ENCODE measurements around the gene ANGPTL7. TPM values are rescaled to one million over a fixed set of nuclear protein-coding genes. Genes with fewer than 3 reads are reported as not detected.

ANGPTL7 gene
- total RNA-seq, 4 donors from 2014 or later, result 2.9 to 11.9 (median 6.2) TPM; not detected in 1

- TF ChIP-seq, protein P1, sequence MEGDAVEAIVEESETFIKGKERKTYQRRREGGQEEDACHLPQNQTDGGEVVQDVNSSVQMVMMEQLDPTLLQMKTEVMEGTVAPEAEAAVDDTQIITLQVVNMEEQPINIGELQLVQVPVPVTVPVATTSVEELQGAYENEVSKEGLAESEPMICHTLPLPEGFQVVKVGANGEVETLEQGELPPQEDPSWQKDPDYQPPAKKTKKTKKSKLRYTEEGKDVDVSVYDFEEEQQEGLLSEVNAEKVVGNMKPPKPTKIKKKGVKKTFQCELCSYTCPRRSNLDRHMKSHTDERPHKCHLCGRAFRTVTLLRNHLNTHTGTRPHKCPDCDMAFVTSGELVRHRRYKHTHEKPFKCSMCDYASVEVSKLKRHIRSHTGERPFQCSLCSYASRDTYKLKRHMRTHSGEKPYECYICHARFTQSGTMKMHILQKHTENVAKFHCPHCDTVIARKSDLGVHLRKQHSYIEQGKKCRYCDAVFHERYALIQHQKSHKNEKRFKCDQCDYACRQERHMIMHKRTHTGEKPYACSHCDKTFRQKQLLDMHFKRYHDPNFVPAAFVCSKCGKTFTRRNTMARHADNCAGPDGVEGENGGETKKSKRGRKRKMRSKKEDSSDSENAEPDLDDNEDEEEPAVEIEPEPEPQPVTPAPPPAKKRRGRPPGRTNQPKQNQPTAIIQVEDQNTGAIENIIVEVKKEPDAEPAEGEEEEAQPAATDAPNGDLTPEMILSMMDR (IDR thresholded peaks at IDR 0.05; ENCODE audit: low read depth), result no peak
Measured at GRCh38 chr1:11170102-11170501, 19.1 kb upstream of the ANGPTL7 start.

- TF ChIP-seq, protein P1 (IDR thresholded peaks at IDR 0.05; ENCODE audit: low read depth), result no peak
Measured at GRCh38 chr1:11174261-11174942, 14.8 kb upstream of the ANGPTL7 start.

DNA sequence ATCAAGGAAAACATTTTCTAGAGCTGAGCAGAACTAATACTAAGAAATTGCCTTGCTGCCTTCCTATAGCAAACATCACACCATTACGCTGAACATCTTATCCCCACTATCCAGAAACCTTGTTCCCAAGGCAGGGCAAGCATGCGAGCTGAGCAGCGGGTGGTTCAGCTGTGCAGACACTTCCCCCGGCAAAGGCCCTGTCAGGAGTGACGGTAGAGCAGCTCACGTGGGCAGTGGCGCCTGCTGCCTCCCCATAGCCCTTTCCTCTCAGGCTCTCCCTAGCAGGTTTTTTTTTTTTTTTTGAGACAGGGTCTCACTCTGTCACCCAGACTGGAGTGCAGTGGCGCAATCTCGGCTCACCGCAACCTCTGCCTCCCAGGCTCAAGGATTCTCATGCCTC is 13.7 kb upstream of the ANGPTL7 start:
- TF ChIP-seq, protein P1 (IDR thresholded peaks at IDR 0.05; ENCODE audit: low read depth), result no peak

- TF ChIP-seq, protein P1 (IDR thresholded peaks at IDR 0.05; ENCODE audit: low read depth), result no peak
Measured at GRCh38 chr1:11176081-11176706, 13.0 kb upstream of the ANGPTL7 start.

- TF ChIP-seq, protein P1 (IDR thresholded peaks at IDR 0.05; ENCODE audit: low read depth), result no peak
Measured at GRCh38 chr1:11178021-11179015, 10.8 kb upstream of the ANGPTL7 start.

DNA sequence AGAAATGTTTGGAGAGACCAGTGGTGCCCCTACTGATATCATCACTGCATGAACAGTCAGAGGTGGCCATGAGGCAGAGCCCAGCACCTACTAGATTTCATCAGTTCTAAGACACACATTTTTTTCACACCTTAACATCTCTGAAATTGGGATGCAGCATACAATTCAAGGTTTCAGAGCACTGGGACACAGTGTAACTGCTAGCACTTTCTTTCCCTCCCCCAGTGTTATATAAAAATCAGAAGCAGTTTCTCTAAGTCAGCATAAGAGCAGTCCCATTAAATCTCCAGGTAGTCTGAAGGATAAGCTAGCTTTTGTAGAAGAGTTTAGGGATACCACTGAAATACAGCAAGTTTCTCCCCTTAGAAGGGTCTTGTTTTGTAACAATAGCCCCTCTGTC is 10.0 kb upstream of the ANGPTL7 start:
- TF ChIP-seq, protein P1 (IDR thresholded peaks at IDR 0.05; ENCODE audit: low read depth), result no peak

GRCh38 chr1:11180342-11180744 is 8.8 kb upstream of the ANGPTL7 start:
- TF ChIP-seq, protein P1 (IDR thresholded peaks at IDR 0.05; ENCODE audit: low read depth), result no peak
